HG03521 (cell line): ENCODE measurements around the gene BRD1.

Experiments
- ATAC-seq: cut with Tn5 transposase; IDR thresholded peaks from one replicate; pipeline ENCODE4 v1.9.1; 2021; ENCODE audit warnings: mild to moderate bottlenecking, moderate library complexity; ENCODE audit not compliant: unreplicated experiment

BRD1 gene

DNA sequence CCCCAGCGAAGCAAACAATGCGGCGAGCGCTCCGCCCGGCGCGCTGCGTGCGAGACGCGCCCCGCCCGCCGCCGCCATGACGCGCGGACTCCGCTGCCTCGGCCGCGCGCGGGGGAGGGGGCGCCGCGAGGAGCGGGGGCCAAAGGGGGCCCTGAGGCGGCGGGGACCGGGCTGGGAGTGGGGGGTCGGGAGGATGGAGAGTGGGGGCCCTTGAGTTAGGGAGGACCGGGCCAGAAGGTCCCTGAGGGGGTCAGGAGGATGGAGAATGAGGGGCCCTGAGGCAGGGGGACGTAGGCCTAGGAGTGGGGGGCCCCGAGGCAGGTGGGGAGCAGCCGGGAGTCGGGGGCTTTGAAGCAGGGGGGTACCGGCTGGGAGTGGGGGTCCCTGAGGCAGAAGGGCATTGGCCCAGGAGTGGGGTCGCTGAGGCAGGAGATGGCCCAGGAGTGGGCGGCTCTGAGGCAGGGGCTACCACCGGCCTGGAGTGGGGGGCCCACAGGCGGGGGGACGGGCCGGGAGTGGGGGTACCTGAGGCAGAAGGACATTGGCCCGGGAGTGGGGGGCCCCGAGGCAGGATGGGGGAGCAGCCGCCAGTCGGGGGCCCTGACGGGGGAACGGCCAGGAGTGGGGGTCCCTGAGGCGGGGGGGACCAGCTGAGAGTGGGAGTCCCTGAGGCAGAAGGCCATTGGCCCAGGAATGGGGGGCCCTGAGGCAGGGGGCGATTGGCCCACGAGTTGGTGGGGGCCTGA is at the start of gene BRD1:
TSS of gene BRD1 (minus strand) at position 21 of the 746 bp plus-strand sequence. CDS start 3,556 bp downstream, outside the sequence.
- no peak for ATAC-seq

DNA sequence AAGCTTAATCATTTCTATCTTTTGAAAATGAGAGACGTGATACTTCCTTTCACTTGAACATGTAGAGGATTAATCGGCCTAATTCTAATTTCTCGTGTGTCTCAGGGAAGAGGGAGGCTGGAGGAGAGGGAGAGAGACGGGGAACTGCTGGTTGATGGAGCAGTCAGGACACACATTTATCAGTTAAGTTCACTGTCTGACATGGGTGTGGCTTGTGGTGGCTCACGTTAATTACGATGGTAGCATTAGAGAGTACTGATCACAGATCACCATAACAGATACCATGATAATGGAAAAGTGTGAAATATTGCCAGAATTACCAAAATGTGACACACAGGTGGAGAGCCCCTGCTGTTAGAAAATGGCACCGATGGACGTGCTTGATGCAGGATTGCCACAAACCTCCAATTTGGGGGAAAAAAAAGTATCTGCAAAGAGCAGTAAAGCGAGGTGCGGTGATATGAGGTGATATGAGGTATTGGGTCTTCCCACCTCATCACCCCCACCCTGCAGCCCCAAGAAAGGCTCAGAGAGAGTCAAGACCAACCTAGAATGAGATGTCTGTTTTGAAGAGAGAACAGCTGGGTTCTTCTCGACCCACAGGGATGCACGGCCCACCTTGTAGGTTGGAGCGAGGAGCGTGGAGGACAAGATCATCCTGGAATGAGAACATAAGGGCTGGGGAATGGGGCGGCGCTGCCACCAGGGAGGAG is 45.7 kb upstream of the BRD1 start:
- no peak for ATAC-seq

DNA sequence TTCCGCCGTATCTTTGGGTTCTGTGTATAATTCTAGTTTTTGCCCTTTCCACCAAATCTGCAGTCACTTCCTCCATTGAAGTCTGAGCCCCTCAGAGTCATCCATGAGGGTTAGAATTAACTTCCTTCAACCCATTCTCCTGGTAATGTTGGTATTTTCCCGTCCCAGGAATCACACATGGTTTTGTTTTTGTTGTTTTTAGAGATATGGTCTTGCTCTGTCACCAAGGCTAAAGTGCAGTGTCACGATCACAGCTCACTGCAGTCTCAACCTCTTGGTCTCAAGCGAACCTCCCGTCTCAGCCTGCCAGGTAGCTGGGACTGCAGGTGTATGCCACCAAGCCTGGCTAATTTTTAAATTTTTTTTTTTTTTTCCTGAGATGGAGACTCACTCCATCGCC is 44.7 kb upstream of the BRD1 start:
- no peak for ATAC-seq

DNA sequence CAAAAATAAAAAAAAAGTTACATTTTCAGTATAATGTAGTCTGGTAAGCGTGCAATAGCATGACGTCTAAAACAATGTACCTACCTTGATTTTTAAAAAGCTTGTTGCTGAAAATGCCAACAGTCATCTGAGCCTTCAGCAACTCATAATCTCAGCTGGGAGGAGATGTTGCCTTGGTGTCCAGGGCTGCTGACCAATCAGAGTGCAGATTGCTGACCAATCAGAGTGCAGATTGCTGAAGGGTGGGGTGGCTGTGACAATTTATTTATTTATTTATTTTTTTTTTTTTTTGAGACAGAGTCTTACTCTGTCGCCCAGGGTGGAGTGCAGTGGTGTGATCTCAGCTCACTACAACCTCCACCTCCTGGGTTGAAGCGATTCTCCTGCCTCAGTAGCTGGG is 43.8 kb upstream of the BRD1 start:
- ATAC-seq = no peak

DNA sequence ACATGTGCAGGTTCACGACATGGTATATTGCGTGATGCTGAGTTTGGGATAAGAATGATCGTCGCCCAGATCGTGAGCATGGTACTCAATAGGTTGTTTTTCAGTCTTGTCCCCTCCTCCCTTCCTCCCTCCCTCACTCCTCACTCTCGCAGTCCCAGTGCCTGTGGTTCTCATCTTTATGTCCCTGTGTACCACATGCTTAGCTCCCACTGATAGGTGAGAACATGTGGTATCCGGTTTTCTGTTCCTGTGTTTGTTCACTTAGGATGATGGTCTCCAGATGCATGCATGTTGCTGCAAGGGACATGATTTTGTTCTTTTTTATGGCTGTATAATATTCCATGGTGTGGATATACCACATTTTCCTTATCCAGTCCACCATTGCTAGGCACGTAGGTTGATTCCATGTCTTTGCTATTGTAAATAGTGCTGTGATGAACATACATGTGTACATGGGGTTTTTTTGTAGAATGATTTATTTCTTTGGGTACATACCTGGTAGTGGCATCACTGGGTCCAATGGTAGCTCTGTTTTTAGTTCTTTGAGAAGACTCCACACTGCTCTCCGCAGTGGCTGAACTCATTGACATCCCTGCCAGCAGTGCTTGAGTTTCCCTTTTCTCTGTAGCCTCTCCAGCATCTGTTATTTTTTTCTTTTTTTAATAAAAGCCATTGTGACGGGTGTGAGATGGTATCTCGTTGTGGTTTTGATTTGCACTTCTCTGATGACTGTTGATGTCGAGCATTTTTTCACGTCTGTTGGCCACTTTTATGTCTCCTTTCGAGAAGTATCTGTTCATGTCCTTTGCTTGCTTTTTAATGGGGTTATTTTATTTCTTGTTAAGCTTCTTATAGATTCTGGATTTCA is 42.4 kb upstream of the BRD1 start:
- ATAC-seq = no peak

DNA sequence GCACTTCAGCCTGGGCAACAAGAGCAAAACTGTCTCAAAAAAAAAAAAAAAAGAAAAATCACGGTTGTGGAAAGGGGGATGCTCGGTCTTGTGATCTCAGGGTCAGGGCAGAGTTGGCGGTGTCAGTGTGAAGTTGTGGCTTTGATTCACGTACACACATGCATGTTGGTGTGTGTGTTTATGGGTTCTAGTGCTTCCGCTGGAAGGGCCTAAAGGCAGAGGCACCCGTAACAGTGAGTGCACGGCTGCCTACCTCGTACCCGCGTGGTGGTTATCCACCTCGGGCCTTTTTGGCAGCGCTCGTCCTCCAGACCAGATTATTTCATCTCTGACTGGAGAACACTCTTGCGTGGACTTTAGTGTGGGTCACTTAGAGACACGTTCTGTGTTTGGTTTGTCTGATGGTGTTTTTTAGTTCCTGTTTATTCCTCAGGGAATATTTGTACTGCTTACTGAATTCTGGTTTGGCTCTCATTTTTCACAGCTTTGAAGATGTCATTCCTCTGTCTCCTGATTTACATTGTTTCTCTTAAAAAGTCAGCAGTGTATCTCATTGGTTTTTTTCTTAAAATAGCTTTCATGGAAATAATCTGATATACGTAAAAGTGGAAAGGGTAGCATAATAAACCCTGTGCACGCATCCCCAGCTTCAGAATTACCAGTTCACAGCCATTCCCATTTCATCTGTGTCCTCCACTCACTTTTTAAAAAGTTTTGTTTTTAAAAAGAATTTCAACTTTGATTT is 41.6 kb upstream of the BRD1 start:
- no peak for ATAC-seq

DNA sequence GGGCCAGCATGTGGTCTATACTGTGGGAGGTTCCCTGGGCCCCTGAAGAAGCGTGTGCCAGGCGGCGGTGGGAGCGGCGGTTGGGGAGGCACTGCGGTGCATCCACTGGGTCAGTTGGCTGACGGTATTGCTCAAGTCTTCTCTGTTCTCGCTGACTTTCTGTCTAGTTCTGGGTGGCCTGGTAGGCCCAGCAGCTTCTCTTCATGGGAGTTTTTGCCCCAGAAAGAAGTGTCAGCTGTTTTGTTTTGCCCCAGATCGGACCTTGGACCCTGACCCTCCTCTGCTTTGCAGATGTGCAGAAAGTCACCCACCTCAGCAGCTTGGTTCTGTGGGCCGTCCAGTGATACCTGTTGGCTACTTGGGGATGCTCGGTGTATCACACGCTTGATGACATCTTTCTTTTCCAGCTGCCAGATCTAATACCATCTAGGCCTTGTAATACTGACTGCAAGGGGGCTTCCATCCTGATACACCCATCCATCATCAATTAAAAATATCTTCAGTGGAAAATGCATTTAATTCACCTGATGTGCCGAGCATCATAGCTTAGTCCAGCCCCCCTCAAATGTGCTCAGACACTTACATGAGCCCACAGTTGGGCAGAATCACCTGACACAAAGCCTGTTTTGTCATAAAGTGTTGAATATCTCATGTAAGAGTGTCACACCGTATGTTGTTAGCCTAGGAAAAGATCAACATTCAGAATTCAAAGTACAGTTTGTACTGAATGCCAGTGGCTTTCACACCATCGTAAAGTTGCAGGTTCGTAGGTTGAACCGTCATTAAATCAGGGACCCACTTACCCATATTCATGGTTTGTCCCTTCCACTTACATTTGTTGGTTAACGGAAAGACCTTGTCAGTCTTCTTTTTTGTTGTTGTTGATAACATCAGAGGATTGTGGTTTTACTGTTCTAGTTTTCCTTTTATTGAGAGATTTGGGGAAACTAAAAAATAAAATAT is 39.9 kb upstream of the BRD1 start:
- no peak for ATAC-seq

DNA sequence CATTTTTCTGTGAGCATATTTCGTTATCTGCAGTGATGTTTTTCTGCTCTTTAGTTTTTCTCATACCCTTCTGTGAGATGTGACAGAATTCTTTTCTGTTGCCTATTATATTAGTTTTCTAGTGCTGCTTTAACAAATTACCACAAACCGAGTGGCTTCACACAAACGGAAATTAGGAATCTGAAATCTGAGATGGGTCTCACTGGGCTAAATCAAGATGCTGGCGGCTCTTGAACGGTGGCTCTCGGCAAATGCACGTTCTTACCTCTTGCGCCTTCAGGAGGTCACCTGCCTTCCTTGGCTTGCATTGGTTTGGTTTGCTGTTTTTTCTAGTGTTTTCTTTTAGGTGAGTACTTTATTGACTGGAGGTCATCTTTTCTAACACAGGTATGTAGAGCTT is 39.0 kb upstream of the BRD1 start:
- no peak for ATAC-seq

DNA sequence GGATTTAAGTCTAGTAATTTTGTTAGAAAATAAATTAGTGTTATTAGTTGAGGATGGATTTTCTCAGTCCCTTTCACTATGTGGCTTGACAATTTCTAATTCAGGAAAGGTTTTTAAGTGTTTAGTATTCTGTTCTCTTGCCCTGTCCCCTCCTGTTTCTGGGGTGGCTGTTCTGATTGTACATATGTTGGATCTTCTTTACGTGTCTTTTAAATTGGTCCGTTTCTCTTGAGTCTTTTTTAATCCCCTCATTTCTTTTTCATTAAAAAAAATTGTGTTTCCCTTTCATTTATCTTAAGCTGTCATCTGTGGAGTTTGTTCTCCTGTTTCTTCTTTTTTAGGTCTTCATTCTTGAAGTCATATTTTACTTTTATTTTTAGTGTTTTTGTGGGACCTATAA is 38.5 kb upstream of the BRD1 start:
- ATAC-seq = no peak

DNA sequence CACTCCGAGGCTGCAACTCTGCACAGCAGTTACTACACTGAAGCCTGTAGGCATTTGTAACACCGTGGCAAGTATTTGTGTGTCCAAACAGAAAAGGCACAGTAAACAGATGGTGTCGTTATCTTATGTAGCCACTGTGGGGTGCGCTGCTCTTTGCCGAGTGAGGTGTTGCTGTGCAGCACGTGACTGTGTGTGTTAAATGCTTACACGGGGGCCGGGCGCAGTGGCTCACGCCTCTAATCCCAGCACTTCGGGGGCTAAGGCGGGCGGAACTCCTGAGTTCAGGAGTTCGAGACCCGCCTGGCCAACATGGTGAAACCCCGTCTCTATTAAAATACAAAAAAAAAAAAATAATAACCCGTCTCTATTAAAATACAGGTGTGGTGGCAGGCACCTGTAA is 37.5 kb upstream of the BRD1 start:
- ATAC-seq = no peak

DNA sequence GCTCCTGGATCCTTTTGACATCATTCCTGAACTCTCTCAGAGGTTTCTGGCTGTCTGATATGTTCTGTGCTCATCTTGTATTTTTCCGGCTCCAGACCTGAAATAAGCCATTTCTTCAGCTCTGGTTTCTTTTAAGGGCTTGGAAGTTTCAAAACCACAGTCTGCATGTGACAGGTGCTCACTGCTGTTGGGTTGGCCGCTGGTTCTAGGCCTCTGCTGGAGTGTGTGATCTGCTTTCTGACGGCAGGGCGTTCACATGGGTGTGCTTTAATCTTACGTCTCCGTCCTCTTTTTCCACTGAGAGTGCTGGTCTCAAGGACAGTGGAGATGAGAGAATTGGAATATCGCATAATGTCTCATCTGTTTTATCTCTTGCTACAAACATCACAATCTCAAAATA is 36.3 kb upstream of the BRD1 start:
- no peak for ATAC-seq

DNA sequence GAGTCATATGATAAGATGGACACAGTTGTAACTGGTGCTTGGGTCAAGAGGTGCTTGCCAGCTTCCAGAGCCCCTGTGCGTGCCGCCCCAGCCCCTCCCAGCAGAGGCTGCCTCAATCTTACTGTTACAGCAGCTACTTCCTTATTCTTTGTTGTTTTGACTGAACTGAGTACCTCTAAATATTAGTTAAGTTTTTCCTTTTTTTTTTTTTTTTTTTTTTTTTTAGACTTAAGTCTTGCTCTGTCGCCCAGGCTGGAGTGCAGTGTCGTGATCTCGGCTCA is 34.8 kb upstream of the BRD1 start:
- ATAC-seq = no peak

DNA sequence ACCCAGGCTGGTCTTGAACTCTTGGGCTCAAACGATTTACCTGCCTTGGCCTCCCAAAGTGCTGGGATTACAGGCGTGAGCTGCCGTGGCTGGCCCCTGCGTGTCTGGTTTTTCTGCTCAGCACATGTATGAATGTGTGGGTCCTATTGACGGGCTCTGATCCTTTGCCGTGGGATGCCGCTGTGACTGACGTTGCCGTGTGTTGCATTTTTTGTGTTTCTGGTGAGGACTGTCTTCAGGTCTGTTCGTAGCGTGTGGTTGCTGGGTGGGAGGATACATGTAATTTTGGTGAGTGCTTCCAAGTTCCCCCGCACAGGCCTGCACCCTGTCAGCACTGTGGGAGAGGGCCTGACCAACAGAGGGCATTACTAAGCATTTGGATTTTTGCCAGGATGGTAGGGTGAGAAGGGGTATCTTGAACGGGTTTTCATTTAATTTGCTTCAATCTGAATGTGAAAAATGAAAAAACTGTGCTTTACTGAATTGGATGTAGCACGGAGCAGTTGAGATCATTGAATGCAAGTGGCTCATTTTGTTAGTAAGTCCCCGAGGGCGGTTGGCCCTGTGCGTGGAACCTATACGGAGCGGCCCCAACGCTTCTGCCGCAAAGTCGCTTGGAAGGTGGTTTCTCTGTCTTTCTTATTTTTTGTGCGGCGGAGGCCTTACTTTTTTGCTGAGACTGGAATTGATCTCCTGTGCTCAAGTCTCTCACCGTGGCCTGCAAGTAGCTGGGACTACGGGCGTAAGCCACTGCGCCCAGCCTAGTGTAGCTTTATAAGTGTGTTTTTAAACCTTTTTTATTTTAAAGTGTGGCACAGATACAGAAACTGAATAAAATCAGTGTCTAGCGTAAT is 34.2 kb upstream of the BRD1 start:
- no peak for ATAC-seq

DNA sequence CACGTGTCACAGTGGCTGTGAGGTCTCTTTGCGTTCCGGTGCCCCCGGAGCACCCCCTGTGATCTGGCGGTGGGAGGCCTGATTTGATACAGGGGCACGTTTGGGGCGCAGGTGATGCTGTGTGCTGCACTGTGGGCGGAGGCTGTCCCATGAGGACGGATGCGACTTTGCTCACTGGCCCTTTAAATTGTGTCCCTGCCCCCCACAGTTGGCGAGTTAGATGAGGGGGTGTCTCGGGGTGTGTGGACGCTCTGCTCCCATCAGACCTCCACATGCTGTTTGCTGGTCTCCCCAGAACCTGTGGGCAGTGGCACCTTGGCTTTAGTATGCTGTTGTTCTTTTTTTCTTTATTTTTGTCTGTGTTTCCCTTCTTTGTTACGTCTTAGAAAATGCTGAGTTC is 31.2 kb upstream of the BRD1 start:
- ATAC-seq = no peak

DNA sequence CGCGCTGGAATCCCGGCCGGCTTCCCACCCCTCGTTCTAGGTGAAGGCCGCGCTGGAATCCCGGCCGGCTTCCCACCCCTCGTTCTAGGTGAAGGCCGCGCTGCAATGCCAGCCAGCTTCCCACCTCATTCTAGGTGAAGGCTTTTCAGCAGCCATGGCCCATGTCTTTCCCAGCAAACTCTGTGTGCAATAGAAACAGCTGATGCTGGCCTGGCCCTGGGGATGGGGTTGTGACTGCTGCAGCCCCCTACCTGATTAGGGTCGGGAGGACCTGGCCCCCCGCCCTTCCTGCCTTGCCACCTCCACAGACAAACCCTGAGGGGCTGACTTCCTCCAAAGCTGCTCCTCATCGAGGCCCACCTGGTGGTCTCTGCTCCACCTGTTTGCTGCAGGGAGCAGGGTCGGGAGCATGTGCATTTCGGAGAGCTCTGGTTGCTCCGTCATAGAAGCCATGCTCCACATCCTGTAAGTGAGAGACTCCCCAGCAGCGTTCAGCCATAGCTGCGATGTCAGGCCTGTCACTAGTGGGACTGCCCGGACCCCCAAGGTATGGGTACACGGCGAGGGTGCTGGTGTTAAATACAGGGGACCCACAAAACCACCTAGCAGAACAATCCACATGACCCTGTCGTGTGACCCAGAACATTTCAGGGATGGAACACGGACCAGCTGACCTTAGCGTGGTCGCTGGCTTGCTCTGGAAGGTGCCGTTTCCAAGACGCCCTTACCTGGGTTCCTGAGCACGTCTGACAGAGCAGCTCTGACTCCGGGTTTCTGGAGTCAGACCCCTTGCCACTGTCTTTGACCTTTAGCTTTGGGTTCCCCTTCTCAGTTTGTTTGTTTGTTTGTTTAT is 29.3 kb upstream of the BRD1 start:
- ATAC-seq = no peak

DNA sequence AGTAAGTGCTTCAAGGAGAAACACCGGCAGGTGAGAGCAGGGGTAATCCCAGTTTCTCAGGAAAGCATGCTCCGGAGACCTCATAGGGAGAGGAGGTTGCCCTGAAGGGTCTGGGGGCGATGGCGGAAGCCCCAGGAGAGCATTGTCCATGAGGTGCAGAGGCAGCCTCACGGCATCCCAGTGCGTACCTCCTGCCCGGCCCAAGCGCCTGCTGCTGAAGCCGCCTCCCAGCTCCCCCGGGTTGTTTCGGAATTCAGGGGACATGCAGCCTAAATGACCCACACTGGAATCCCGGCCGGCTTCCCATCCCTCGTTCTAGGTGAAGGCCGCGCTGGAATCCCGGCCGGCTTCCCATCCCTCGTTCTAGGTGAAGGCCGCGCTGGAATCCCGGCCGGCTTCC is 28.7 kb upstream of the BRD1 start:
- ATAC-seq = no peak

DNA sequence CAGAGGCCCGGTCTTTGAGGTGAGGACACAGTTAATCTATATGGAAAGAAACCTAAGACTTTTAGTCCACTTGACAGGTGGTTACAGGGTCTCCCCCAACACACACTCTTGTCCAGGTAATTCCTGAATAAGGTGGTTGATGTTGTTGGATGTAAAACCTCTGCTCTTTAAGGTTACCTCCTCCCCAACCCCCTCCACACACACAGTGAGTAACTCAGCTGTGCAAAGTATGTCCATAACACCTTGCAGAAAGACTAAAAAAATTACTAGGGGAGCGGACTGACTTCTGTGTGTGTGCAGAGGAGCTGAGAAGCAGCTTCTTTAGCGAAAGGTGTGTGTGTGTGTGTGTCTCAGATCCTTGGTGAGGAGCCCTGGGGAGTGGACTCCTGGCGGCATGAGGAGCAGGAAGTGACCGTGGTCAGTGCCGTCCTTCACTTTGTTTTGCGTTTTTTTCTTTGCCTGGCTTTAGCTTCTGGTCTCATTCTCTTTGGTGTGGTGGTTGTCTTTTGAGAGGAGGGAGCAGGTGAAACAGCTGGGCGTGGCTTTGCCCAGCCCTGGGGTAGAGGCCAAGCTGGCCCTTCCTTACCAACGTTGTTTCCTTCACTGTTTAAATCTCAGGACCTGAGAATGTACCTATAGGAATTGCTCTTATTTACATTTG is 27.7 kb upstream of the BRD1 start:
- ATAC-seq = no peak
